Astrocyte (in vitro differentiated cells and primary cell): ENCODE data around the gene PTCD2. TPM values are rescaled to one million over a fixed set of nuclear protein-coding genes. Genes with fewer than 3 reads are reported as not detected.
"Not testable (repeated sequence)": the region's sequence is repeated elsewhere in the genome, so short reads cannot be mapped to it uniquely, and the experiment has no call there.

ENCODE experiments used
- DNase-seq: peaks from one replicate; pipeline ENCODE4 v3.0.0-alpha.2; 2010; ENCODE audit warnings: low read depth
- FAIRE-seq: peaks from 2 replicates; lab custom pipeline; 2011; peaks lifted over from hg19 to GRCh38; lab: Jason Lieb, UNC
- H2AFZ ChIP-seq: 2 replicates; pipeline ENCODE4 v1.6.0; 2012; ENCODE audit warnings: low read depth, low read length, inconsistent platforms
- H3K27ac ChIP-seq: 2 replicates; pipeline ENCODE4 v1.5.1; 2011; ENCODE audit warnings: low read depth, low read length, inconsistent platforms
- H3K27me3 ChIP-seq: 2 replicates; pipeline ENCODE4 v1.6.0; 2011; ENCODE audit warnings: low read length, inconsistent platforms; ENCODE audit not compliant: insufficient read depth
- H3K36me3 ChIP-seq: 2 replicates; pipeline ENCODE4 v1.5.1; 2011; ENCODE audit warnings: low read length, inconsistent platforms; ENCODE audit not compliant: insufficient read depth
- H3K4me1 ChIP-seq: 2 replicates; pipeline ENCODE4 v1.5.1; 2011; ENCODE audit warnings: low read length, inconsistent platforms; ENCODE audit not compliant: insufficient read depth
- H3K4me2 ChIP-seq: 2 replicates; pipeline ENCODE4 v1.6.0; 2012; ENCODE audit warnings: low read length, inconsistent platforms
- H3K4me3 ChIP-seq: 2 replicates; pipeline ENCODE4 v1.5.1; 2011; ENCODE audit warnings: low read depth, mild to moderate bottlenecking, low read length, inconsistent platforms; ENCODE audit not compliant: insufficient read depth
- H3K79me2 ChIP-seq: 2 replicates; pipeline ENCODE4 v1.6.0; 2012; ENCODE audit warnings: mild to moderate bottlenecking, low read length, inconsistent platforms; ENCODE audit not compliant: insufficient read depth
- H3K9ac ChIP-seq: 2 replicates; pipeline ENCODE4 v1.6.0; 2012; ENCODE audit warnings: mild to moderate bottlenecking, low read length, inconsistent platforms
- H3K9me3 ChIP-seq: 2 replicates; pipeline ENCODE4 v1.5.1; 2012; ENCODE audit warnings: low read depth, mild to moderate bottlenecking, low read length, inconsistent platforms; ENCODE audit not compliant: insufficient read depth
- H4K20me1 ChIP-seq: 2 replicates; pipeline ENCODE4 v1.6.0; 2012; ENCODE audit warnings: low read length, inconsistent platforms; ENCODE audit not compliant: insufficient read depth
- H3K27ac Mint-ChIP-seq: one replicate; pipeline ENCODE4 v1.8.0; 2021; ENCODE audit warnings: mild to moderate bottlenecking, mixed read lengths; ENCODE audit not compliant: unreplicated experiment
- H3K27me3 Mint-ChIP-seq: one replicate; pipeline ENCODE4 v1.8.0; 2021; ENCODE audit warnings: low read depth, mixed read lengths; ENCODE audit not compliant: unreplicated experiment
- H3K36me3 Mint-ChIP-seq: one replicate; pipeline ENCODE4 v1.8.0; 2021; ENCODE audit warnings: low read depth, mixed read lengths; ENCODE audit not compliant: unreplicated experiment
- H3K4me1 Mint-ChIP-seq: one replicate; pipeline ENCODE4 v1.8.0; 2021; ENCODE audit warnings: low read depth, mixed read lengths; ENCODE audit not compliant: unreplicated experiment
- H3K4me3 Mint-ChIP-seq: one replicate; pipeline ENCODE4 v1.8.0; 2021; ENCODE audit warnings: mild to moderate bottlenecking, moderate library complexity, mixed read lengths; ENCODE audit not compliant: unreplicated experiment
- H3K9me3 Mint-ChIP-seq: one replicate; pipeline ENCODE4 v1.8.0; 2021; ENCODE audit warnings: mild to moderate bottlenecking, mixed read lengths; ENCODE audit not compliant: unreplicated experiment
- CTCF ChIP-seq: IDR thresholded peaks from 2 replicates; pipeline ENCODE4 v1.5.1; 2011; ENCODE audit warnings: low read depth, mild to moderate bottlenecking, inconsistent platforms, low read length, moderate library complexity; ENCODE audit not compliant: insufficient read depth
- EZH2 ChIP-seq: IDR thresholded peaks from 2 replicates; pipeline ENCODE4 v1.6.1; 2012; ENCODE audit warnings: mild to moderate bottlenecking, low read length, inconsistent platforms; ENCODE audit not compliant: insufficient read depth
- total RNA-seq: library from RNA; stranded (reverse); gene quantifications from 2 replicates; pipeline ENCODE4 v1.2.1, GENCODE V29; 2021

PTCD2 gene
- total RNA-seq, 1 donor from 2014 or later = 11.4 TPM

GRCh38 chr5:72402381-72402890 is 82.3 kb downstream of the PTCD2 start:
- no peak overlapping the region for H3K9ac ChIP-seq
- H3K9me3 ChIP-seq = no peaks in the 10 kb centered on the region
- TF ChIP-seq CTCF = no peak
- no peak for TF ChIP-seq EZH2
- H3K27me3 ChIP-seq = no peaks in the 10 kb centered on the region
- no peak overlapping the region for H3K4me3 ChIP-seq
- H3K27ac ChIP-seq = no peak overlapping the region
- peaks cover 16% of the 10 kb centered on the region for H3K9me3 Mint-ChIP-seq
- no peak overlapping the region for H2AFZ ChIP-seq
- no peaks in the 10 kb centered on the region for H4K20me1 ChIP-seq
- no peak overlapping the region for H3K27ac Mint-ChIP-seq
- peaks cover 3% of the 10 kb centered on the region for H3K27me3 Mint-ChIP-seq
- H3K36me3 Mint-ChIP-seq = peaks cover 3% of the 10 kb centered on the region
- no peaks in the 10 kb centered on the region for H3K4me1 ChIP-seq
- no peak overlapping the region for H3K4me3 Mint-ChIP-seq
- no peaks in the 10 kb centered on the region for H3K79me2 ChIP-seq
- peaks cover 12% of the 10 kb centered on the region for H3K4me1 Mint-ChIP-seq
- FAIRE-seq (no peak), DNase-seq (peak; percentile 61)
- no peaks in the 10 kb centered on the region for H3K36me3 ChIP-seq
- H3K4me2 ChIP-seq = no peak overlapping the region

GRCh38 chr5:72402959-72403628 is 82.9 kb downstream of the PTCD2 start:
- no peak for FAIRE-seq

DNA sequence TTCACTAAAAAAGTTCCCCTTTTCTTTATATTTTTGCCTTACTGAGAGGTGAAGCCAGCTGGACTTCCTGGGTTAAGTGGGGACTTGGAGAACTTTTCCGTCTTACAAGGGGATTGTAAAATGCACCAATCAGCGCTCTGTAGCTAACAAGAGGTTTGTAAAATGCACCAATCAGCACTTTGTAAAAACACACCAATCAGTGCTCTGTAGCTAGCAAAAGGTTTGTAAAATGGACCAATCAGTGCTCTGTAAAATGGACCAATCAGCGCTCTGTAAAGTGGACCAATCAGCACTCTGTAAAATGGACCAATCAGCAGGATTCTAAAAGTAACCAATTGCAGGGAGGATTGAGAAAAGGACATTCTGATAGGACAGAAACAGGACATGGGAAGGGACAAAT is 84.6 kb downstream of the PTCD2 start:
- H3K36me3 ChIP-seq, H3K9me3 ChIP-seq, H3K27ac Mint-ChIP-seq, H4K20me1 ChIP-seq, H3K27ac ChIP-seq, H3K4me2 ChIP-seq, H3K27me3 Mint-ChIP-seq, H3K36me3 Mint-ChIP-seq, H3K79me2 ChIP-seq, H3K4me1 ChIP-seq, H3K4me3 Mint-ChIP-seq, H3K9ac ChIP-seq, H3K27me3 ChIP-seq, H2AFZ ChIP-seq, H3K4me3 ChIP-seq, FAIRE-seq, DNase-seq: not testable (repeated sequence)
- Mint-ChIP-seq H3K4me1 (peaks cover 13% of the 10 kb centered on the region), H3K9me3 (peaks cover 16% of the 10 kb centered on the region)

More at GRCh38 chr5:72402959-72403628, 82.9 kb downstream of the PTCD2 start:
- Histone ChIP-seq H3K27me3 (no peaks in the 10 kb centered on the region), H2AFZ (no peak overlapping the region), H3K9ac (no peak overlapping the region), H3K4me3 (no peak overlapping the region), H3K4me1 (no peaks in the 10 kb centered on the region), H3K27ac (no peak overlapping the region), H3K36me3 (no peaks in the 10 kb centered on the region), H3K79me2 (no peaks in the 10 kb centered on the region), H4K20me1 (no peaks in the 10 kb centered on the region), H3K4me2 (no peak overlapping the region), H3K9me3 (no peaks in the 10 kb centered on the region)
- Mint-ChIP-seq H3K27me3 (peaks cover 3% of the 10 kb centered on the region), H3K4me3 (no peak overlapping the region), H3K4me1 (peaks cover 13% of the 10 kb centered on the region), H3K36me3 (peaks cover 3% of the 10 kb centered on the region), H3K9me3 (peaks cover 16% of the 10 kb centered on the region), H3K27ac (peak overlapping the region; percentile 23)
- peak; percentile 40 for TF ChIP-seq CTCF
- no peak for TF ChIP-seq EZH2
- DNase-seq = no peak
